B cell (primary cell): ENCODE data around the gene ZNF100. TPM values are rescaled to one million over a fixed set of nuclear protein-coding genes. Genes with fewer than 3 reads are reported as not detected.

Experiments
- ATAC-seq: fragments of 200-7000 bp; cut with Tn5 transposase; one replicate; pipeline ENCODE4 v1.10.0; 2021; ENCODE audit warnings: low read depth, mild to moderate bottlenecking, moderate number of reproducible peaks, moderate library complexity
- CTCF ChIA-PET: fragments of 350-600 bp; sonication (Branson Sonifier 250); formaldehyde crosslinking; loops from one replicate; lab custom pipeline; 2021; ENCODE audit warnings: antibody characterized with exemption, inconsistent platforms; lab: Charles Lee
- POLR2A ChIA-PET: fragments of 350-600 bp; sonication (Branson Sonifier 250); formaldehyde crosslinking; loops from one replicate; lab custom pipeline; 2021; ENCODE audit warnings: antibody characterized with exemption; lab: Charles Lee
- DNase-seq: peaks from one replicate; pipeline ENCODE4 v3.0.0; 2013
- H2AFZ ChIP-seq: 2 replicates; pipeline ENCODE4 v1.6.1; 2012; ENCODE audit warnings: mild to moderate bottlenecking, low read depth, low read length; ENCODE audit not compliant: insufficient read depth, poor library complexity, severe bottlenecking
- H3K27ac ChIP-seq, 2 donors: 1 replicate in 1 of 2; 2 replicates in 1 of 2; pipeline ENCODE4 v1.5.1; 2012 to 2013; ENCODE audit warnings: low read length in 2 of 2, mild to moderate bottlenecking in 2 of 2, moderate library complexity in 1 of 2
- H3K27me3 ChIP-seq, 4 experiments: fragments of 200-600 bp in 1 of 4; sonication (generic) in 1 of 4; replicated peaks in 1 of 4; 1 replicate in 2 of 4; 2 replicates in 2 of 4; pipeline versions ENCODE4 v1.6.1 to v1.7.0; 2013 to 2016; ENCODE audit warnings: low read length in 3 of 4, mild to moderate bottlenecking in 2 of 4, mixed read lengths in 1 of 4, moderate library complexity in 1 of 4; ENCODE audit not compliant: insufficient read depth in 4 of 4, control insufficient read depth in 3 of 4; ENCODE audit errors: control extremely low read depth in 1 of 4
- H3K36me3 ChIP-seq, 2 experiments: replicated peaks in 1 of 2; 1 replicate in 1 of 2; 2 replicates in 1 of 2; pipeline versions ENCODE4 v1.6.1 to v1.7.1; 2013; ENCODE audit warnings: low read length in 1 of 2; ENCODE audit not compliant: insufficient read depth in 2 of 2, control insufficient read depth in 1 of 2; ENCODE audit errors: control extremely low read depth in 1 of 2, extremely low read depth in 1 of 2
- H3K4me1 ChIP-seq, 2 donors: fragments of 200-600 bp in 1 of 2; sonication (generic) in 1 of 2; 1 replicate in 1 of 2; 2 replicates in 1 of 2; pipeline versions ENCODE4 v1.5.1 to v1.6.1; 2013 to 2017; ENCODE audit warnings: low read length in 2 of 2; ENCODE audit not compliant: control insufficient read depth in 2 of 2, insufficient read depth in 2 of 2
- H3K4me2 ChIP-seq: replicated peaks from 2 replicates; pipeline ENCODE3; 2012; ENCODE audit warnings: mild to moderate bottlenecking, low read depth, low read length; ENCODE audit not compliant: poor library complexity, severe bottlenecking
- H3K4me3 ChIP-seq, 5 experiments: fragments of 200-600 bp in 1 of 5; sonication (generic) in 1 of 5; 1 replicate in 3 of 5; 2 replicates in 2 of 5; pipeline versions ENCODE4 v1.5.1 to v1.7.0; 2011 to 2016; ENCODE audit warnings: low read length in 4 of 5, mild to moderate bottlenecking in 4 of 5, low read depth in 2 of 5, control low read depth in 1 of 5, moderate library complexity in 1 of 5; ENCODE audit not compliant: insufficient read depth in 1 of 5; ENCODE audit errors: control extremely low read depth in 1 of 5, extremely low read depth in 1 of 5
- H3K79me2 ChIP-seq: fragments of 200-600 bp; sonication (generic); one replicate; pipeline ENCODE4 v1.6.0; 2016; ENCODE audit warnings: low read length; ENCODE audit not compliant: control insufficient read depth, insufficient read depth
- H3K9ac ChIP-seq: fragments of 200-600 bp; sonication (generic); 2 replicates; pipeline ENCODE4 v1.6.1; 2017; ENCODE audit warnings: mild to moderate bottlenecking, low read length, moderate library complexity
- H3K9me3 ChIP-seq, 3 donors: one replicate each; pipeline versions ENCODE4 v1.6.1 to v1.7.1; 2013; ENCODE audit warnings: low read length in 2 of 3; ENCODE audit not compliant: control insufficient read depth in 2 of 3, insufficient read depth in 1 of 3; ENCODE audit errors: control extremely low read depth in 1 of 3
- H4K20me1 ChIP-seq: 2 replicates; pipeline ENCODE4 v1.6.0; 2012; ENCODE audit warnings: mild to moderate bottlenecking, low read length; ENCODE audit not compliant: insufficient read depth, control insufficient read depth, poor library complexity, severe bottlenecking
- H3K27ac Mint-ChIP-seq: one replicate; pipeline ENCODE4 v1.8.0; 2021; ENCODE audit warnings: mixed read lengths
- H3K27me3 Mint-ChIP-seq: one replicate; pipeline ENCODE4 v1.8.0; 2021; ENCODE audit warnings: mixed read lengths
- H3K4me1 Mint-ChIP-seq: one replicate; pipeline ENCODE4 v1.8.0; 2021; ENCODE audit warnings: mixed read lengths
- H3K4me3 Mint-ChIP-seq: one replicate; pipeline ENCODE4 v1.8.0; 2021; ENCODE audit warnings: mixed read lengths
- H3K9me3 Mint-ChIP-seq: one replicate; pipeline ENCODE4 v1.8.0; 2022; ENCODE audit warnings: mixed read lengths; ENCODE audit not compliant: insufficient read depth
- EZH2 ChIP-seq: IDR thresholded peaks from 2 replicates; pipeline ENCODE4 v1.6.1; 2012; ENCODE audit warnings: borderline replicate concordance, low read depth, mild to moderate bottlenecking, moderate library complexity, low read length; ENCODE audit not compliant: insufficient read depth, poor library complexity, severe bottlenecking
- WGBS: methylation state at CpG from one replicate; pipeline ENCODE4 v1.1.5; 2013; ENCODE audit warnings: missing lambda C conversion rate; ENCODE audit not compliant: insufficient coverage; 5-methylcytosine and 5-hydroxymethylcytosine counted together
- intact Hi-C: fragments of 100-400 bp; cut with micrococcal nuclease; formaldehyde crosslinking; loops from one replicate; pipeline ENCODE4 v1.10.0; 2022
- polyA plus RNA-seq: library from polyadenylated mRNA; depleted of rRNA; stranded (reverse); fragments of >200 nt; gene quantifications from 2 replicates; pipeline ENCODE4 v1.2.3, GENCODE V29; 2012
- total RNA-seq, 2 donors: library from RNA; stranded (reverse); fragments of 120-200 nt in 1 of 2; gene quantifications; 1 replicate in 1 of 2; 2 replicates in 1 of 2; pipeline versions ENCODE4 v1.2.3 to v1.2.4, GENCODE V29; 2013 to 2022
- TF ChIP-seq, protein P1 (sequence below): fragments of 200-600 bp; IDR thresholded peaks from one replicate; pipeline ENCODE4 v1.8.0; 2022; ENCODE audit warnings: antibody characterized with exemption, mild to moderate bottlenecking

ZNF100 gene
- total and polyA plus RNA-seq, 2 donors (not counting 1 experiment from before 2014, with no cell fraction given) = 2.9 to 16.0 TPM

DNA sequence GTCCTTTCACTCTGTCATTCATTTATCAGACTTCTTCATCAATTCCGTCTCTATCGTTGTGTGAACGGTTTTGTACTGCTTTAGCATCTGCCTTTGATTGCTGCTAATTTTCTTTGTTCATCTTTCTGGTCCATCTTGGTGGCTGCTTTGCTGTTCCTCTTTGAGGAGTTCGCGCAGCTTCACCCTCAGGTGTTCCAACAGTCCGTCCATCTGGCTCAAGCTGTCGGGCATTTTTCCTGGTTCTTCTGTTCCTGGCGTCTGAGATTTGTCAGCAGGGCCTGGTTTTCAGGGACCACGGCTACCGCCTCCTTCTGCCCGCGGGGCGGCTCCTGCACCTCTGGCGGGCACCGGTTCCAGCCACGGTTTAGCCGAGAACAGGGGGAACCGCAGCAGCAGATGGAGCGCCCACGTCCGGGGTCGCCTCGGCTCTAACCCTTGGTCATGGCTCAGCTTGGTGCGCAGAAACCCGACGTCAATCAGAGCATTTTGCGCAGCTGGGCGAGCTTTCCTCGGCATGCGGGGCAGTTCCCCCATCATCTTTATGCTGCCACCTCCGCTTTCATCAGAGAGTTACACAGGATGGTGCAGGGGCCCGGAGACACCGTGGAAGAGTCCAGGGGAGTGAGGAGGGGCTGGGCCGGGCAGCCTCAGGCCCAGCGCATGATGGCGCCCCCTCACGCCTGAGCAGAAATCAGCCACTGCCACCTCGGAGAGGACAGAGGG is 89.5 kb downstream of the ZNF100 start:
- intact Hi-C loops = no loop called here
- Histone ChIP-seq H3K9ac (peak overlapping the region; percentile 48), H3K4me3 (peak overlapping the region in 3 of 5 experiments; percentile 29 to 33 (median 33)), H3K79me2 (no peaks in the 10 kb centered on the region), H3K36me3 (no peaks in the 10 kb centered on the region), H3K27me3 (no peaks in the 10 kb centered on the region), H4K20me1 (no peaks in the 10 kb centered on the region), H3K4me2 (peak overlapping the region; percentile 59), H3K4me1 (peaks cover 0 to 4% of the 10 kb centered on the region in 2 donors), H2AFZ (peak overlapping the region; percentile 39), H3K27ac (no peak overlapping the region), H3K9me3 (peaks cover 0 to 22% (median 1%) of the 10 kb centered on the region in 3 donors)
- ChIA-PET POLR2A (no interaction called here), CTCF (no interaction called here)
- WGBS = 73% methylated on average over 36 of the region's 38 CpGs
- H3K27ac Mint-ChIP-seq = no peak overlapping the region
- H3K9me3 Mint-ChIP-seq = peaks cover 4% of the 10 kb centered on the region
- no peak overlapping the region for H3K4me3 Mint-ChIP-seq
- H3K4me1 Mint-ChIP-seq = no peaks in the 10 kb centered on the region
- TF ChIP-seq EZH2 = no peak
- TF ChIP-seq, protein P1, sequence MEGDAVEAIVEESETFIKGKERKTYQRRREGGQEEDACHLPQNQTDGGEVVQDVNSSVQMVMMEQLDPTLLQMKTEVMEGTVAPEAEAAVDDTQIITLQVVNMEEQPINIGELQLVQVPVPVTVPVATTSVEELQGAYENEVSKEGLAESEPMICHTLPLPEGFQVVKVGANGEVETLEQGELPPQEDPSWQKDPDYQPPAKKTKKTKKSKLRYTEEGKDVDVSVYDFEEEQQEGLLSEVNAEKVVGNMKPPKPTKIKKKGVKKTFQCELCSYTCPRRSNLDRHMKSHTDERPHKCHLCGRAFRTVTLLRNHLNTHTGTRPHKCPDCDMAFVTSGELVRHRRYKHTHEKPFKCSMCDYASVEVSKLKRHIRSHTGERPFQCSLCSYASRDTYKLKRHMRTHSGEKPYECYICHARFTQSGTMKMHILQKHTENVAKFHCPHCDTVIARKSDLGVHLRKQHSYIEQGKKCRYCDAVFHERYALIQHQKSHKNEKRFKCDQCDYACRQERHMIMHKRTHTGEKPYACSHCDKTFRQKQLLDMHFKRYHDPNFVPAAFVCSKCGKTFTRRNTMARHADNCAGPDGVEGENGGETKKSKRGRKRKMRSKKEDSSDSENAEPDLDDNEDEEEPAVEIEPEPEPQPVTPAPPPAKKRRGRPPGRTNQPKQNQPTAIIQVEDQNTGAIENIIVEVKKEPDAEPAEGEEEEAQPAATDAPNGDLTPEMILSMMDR = no peak
- no peaks in the 10 kb centered on the region for H3K27me3 Mint-ChIP-seq
- ATAC-seq (no peak), DNase-seq (peak; percentile 8)

DNA sequence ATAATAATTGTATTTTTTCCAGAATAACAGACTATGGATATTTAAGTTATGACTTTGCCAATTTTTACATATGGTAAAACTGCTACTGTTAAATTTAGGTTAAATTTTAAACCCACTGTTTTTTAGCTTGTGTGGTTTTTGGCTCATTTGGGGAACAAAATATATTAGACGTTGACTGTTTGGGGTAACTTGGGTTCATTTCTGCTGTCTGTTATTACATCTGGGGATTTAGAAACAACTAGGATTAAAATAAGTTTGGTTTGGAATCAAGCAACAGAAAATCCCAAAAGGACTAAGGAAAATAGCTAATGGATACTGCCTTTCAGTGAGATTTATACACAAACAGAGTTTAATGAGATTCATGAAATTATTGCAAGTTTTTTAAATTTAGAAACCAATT is 92.9 kb downstream of the ZNF100 start:
- POLR2A ChIA-PET = no interaction called here
- no peak overlapping the region for H3K4me3 Mint-ChIP-seq
- no CpG with 5 or more reads among the region's 1 CpG for WGBS

More for the DNA sequence above, 92.9 kb downstream of the ZNF100 start:
- H3K36me3 ChIP-seq = no peaks in the 10 kb centered on the region
- Mint-ChIP-seq H3K27me3 (no peaks in the 10 kb centered on the region), H3K27ac (no peak overlapping the region), H3K4me1 (no peaks in the 10 kb centered on the region), H3K9me3 (no peaks in the 10 kb centered on the region)
- no peak overlapping the region for H3K27ac ChIP-seq
- no peak overlapping the region for H2AFZ ChIP-seq
- no peak overlapping the region for H3K4me3 ChIP-seq
- DNase-seq (no peak), ATAC-seq (no peak)
- CTCF ChIA-PET = no interaction called here
- no peak overlapping the region for H3K9ac ChIP-seq
- no peaks in the 10 kb centered on the region for H4K20me1 ChIP-seq
- H3K9me3 ChIP-seq = peaks cover 0 to 17% (median 1%) of the 10 kb centered on the region in 3 donors
- H3K4me2 ChIP-seq = no peak overlapping the region
- H3K79me2 ChIP-seq = no peaks in the 10 kb centered on the region
- H3K27me3 ChIP-seq = no peaks in the 10 kb centered on the region
- H3K4me1 ChIP-seq = peaks cover 0 to 4% of the 10 kb centered on the region in 2 donors
- intact Hi-C loops = no loop called here
- TF ChIP-seq, protein P1 = no peak
- no peak for TF ChIP-seq EZH2
